Measurements from ENCODE around the gene TBC1D2. TPM values are rescaled to one million over a fixed set of nuclear protein-coding genes. Genes with fewer than 3 reads are reported as not detected.

TBC1D2 gene
- total and polyA plus RNA-seq, 2 experiments from 2014 or later = 3.7 to 6.8 TPM

DNA sequence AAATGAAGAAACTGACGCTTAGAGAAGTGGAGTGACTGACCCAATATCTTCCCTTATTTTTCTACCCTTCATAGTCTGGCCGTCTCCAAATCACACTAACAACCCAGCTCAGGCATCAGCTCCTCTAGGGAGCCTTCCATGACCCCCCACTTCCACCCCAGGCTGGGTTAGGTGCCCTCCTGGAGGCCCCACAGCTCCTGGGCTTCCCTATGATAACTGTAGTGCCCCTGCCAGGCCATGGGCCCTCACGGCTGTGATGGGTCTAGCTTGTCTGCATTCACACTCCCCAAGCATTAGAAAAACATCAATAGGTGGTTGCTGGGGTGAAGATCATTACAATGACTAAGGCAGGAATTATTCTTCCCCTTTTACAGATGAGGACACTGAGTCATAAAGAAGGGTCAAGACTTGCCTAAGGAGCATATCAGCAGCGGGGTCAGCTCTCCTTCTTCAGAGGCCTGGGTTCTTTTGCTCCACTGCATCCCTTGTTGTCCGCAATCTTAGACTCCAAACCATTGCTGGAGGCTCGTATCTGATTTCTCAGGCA, 70.4 kb downstream of the TBC1D2 start (continued):
- TF ChIP-seq, protein P1, sequence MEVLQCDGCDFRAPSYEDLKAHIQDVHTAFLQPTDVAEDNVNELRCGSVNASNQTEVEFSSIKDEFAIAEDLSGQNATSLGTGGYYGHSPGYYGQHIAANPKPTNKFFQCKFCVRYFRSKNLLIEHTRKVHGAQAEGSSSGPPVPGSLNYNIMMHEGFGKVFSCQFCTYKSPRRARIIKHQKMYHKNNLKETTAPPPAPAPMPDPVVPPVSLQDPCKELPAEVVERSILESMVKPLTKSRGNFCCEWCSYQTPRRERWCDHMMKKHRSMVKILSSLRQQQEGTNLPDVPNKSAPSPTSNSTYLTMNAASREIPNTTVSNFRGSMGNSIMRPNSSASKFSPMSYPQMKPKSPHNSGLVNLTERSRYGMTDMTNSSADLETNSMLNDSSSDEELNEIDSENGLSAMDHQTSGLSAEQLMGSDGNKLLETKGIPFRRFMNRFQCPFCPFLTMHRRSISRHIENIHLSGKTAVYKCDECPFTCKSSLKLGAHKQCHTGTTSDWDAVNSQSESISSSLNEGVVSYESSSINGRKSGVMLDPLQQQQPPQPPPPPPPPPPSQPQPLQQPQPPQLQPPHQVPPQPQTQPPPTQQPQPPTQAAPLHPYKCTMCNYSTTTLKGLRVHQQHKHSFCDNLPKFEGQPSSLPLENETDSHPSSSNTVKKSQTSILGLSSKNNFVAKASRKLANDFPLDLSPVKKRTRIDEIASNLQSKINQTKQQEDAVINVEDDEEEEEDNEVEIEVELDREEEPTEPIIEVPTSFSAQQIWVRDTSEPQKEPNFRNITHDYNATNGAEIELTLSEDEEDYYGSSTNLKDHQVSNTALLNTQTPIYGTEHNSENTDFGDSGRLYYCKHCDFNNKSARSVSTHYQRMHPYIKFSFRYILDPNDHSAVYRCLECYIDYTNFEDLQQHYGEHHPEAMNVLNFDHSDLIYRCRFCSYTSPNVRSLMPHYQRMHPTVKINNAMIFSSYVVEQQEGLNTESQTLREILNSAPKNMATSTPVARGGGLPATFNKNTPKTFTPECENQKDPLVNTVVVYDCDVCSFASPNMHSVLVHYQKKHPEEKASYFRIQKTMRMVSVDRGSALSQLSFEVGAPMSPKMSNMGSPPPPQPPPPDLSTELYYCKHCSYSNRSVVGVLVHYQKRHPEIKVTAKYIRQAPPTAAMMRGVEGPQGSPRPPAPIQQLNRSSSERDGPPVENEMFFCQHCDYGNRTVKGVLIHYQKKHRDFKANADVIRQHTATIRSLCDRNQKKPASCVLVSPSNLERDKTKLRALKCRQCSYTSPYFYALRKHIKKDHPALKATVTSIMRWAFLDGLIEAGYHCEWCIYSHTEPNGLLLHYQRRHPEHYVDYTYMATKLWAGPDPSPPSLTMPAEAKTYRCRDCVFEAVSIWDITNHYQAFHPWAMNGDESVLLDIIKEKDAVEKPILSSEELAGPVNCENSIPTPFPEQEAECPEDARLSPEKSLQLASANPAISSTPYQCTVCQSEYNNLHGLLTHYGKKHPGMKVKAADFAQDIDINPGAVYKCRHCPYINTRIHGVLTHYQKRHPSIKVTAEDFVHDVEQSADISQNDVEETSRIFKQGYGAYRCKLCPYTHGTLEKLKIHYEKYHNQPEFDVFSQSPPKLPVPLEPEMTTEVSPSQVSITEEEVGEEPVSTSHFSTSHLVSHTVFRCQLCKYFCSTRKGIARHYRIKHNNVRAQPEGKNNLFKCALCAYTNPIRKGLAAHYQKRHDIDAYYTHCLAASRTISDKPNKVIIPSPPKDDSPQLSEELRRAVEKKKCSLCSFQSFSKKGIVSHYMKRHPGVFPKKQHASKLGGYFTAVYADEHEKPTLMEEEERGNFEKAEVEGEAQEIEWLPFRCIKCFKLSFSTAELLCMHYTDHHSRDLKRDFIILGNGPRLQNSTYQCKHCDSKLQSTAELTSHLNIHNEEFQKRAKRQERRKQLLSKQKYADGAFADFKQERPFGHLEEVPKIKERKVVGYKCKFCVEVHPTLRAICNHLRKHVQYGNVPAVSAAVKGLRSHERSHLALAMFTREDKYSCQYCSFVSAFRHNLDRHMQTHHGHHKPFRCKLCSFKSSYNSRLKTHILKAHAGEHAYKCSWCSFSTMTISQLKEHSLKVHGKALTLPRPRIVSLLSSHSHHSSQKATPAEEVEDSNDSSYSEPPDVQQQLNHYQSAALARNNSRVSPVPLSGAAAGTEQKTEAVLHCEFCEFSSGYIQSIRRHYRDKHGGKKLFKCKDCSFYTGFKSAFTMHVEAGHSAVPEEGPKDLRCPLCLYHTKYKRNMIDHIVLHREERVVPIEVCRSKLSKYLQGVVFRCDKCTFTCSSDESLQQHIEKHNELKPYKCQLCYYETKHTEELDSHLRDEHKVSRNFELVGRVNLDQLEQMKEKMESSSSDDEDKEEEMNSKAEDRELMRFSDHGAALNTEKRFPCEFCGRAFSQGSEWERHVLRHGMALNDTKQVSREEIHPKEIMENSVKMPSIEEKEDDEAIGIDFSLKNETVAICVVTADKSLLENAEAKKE (CRISPR knock-in tag; IDR thresholded peaks at IDR 0.05) = no peak
- TF ChIP-seq EZH2 (IDR thresholded peaks at IDR 0.05; ENCODE audit: low read depth, unreplicated experiment) = no peak
- TF ChIP-seq NANOG (IDR thresholded peaks at IDR 0.05; ENCODE audit: borderline replicate concordance) = no peak
- TF ChIP-seq JUNB (IDR thresholded peaks at IDR 0.05; ENCODE audit: unreplicated experiment) = no peak
- TF ChIP-seq, protein P2, sequence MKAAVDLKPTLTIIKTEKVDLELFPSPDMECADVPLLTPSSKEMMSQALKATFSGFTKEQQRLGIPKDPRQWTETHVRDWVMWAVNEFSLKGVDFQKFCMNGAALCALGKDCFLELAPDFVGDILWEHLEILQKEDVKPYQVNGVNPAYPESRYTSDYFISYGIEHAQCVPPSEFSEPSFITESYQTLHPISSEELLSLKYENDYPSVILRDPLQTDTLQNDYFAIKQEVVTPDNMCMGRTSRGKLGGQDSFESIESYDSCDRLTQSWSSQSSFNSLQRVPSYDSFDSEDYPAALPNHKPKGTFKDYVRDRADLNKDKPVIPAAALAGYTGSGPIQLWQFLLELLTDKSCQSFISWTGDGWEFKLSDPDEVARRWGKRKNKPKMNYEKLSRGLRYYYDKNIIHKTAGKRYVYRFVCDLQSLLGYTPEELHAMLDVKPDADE (IDR thresholded peaks at IDR 0.05) = no peak
- TF ChIP-seq ZNF331 (CRISPR knock-in tag; IDR thresholded peaks at IDR 0.05; ENCODE audit: low read depth) = no peak

DNA sequence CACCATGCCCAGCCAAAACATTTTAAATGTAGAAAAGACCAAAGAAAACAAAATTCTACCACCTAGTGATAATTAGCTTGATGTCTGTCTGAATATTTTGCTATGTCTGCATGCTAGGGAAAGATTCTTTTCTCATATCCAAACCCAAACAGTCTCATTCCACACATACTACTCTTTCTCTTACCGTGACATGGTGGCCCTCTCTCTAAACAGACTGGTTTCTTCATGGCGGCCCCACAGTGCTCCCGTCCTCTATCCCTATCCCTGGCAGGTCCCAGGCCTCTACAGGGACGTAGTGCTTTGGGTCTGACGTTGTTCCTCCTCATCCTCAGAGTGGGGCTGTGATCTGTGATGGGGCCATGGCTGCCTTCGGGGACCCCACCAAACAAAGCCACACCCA, 71.1 kb downstream of the TBC1D2 start:
- H3K4me1 Mint-ChIP-seq = peaks cover 35% of the 10 kb centered on the region
- TF ChIP-seq STAT1 (IDR thresholded peaks at IDR 0.05; ENCODE audit: unreplicated experiment) = no peak
- TF ChIP-seq, protein P2 (IDR thresholded peaks at IDR 0.05) = no peak
- TF ChIP-seq JUNB (IDR thresholded peaks at IDR 0.05; ENCODE audit: unreplicated experiment) = no peak
- TF ChIP-seq, protein P3, sequence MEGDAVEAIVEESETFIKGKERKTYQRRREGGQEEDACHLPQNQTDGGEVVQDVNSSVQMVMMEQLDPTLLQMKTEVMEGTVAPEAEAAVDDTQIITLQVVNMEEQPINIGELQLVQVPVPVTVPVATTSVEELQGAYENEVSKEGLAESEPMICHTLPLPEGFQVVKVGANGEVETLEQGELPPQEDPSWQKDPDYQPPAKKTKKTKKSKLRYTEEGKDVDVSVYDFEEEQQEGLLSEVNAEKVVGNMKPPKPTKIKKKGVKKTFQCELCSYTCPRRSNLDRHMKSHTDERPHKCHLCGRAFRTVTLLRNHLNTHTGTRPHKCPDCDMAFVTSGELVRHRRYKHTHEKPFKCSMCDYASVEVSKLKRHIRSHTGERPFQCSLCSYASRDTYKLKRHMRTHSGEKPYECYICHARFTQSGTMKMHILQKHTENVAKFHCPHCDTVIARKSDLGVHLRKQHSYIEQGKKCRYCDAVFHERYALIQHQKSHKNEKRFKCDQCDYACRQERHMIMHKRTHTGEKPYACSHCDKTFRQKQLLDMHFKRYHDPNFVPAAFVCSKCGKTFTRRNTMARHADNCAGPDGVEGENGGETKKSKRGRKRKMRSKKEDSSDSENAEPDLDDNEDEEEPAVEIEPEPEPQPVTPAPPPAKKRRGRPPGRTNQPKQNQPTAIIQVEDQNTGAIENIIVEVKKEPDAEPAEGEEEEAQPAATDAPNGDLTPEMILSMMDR (conservative IDR thresholded peaks at IDR 0.05; ENCODE audit: low read depth in 2 of 2) = no peak
- no peak for TF ChIP-seq POLR2AphosphoS5 (IDR thresholded peaks at IDR 0.05; ENCODE audit: low read depth)
- no peak for TF ChIP-seq NANOG (IDR thresholded peaks at IDR 0.05; ENCODE audit: borderline replicate concordance)
- TF ChIP-seq EZH2 (IDR thresholded peaks at IDR 0.05; ENCODE audit: low read depth, unreplicated experiment) = no peak
- TF ChIP-seq, protein P4, sequence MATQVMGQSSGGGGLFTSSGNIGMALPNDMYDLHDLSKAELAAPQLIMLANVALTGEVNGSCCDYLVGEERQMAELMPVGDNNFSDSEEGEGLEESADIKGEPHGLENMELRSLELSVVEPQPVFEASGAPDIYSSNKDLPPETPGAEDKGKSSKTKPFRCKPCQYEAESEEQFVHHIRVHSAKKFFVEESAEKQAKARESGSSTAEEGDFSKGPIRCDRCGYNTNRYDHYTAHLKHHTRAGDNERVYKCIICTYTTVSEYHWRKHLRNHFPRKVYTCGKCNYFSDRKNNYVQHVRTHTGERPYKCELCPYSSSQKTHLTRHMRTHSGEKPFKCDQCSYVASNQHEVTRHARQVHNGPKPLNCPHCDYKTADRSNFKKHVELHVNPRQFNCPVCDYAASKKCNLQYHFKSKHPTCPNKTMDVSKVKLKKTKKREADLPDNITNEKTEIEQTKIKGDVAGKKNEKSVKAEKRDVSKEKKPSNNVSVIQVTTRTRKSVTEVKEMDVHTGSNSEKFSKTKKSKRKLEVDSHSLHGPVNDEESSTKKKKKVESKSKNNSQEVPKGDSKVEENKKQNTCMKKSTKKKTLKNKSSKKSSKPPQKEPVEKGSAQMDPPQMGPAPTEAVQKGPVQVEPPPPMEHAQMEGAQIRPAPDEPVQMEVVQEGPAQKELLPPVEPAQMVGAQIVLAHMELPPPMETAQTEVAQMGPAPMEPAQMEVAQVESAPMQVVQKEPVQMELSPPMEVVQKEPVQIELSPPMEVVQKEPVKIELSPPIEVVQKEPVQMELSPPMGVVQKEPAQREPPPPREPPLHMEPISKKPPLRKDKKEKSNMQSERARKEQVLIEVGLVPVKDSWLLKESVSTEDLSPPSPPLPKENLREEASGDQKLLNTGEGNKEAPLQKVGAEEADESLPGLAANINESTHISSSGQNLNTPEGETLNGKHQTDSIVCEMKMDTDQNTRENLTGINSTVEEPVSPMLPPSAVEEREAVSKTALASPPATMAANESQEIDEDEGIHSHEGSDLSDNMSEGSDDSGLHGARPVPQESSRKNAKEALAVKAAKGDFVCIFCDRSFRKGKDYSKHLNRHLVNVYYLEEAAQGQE (IDR thresholded peaks at IDR 0.05; ENCODE audit: unreplicated experiment) = no peak

More for the DNA sequence above, 71.1 kb downstream of the TBC1D2 start:
- H3F3A ChIP-seq (replicated peaks; ENCODE audit: low read depth) = no peaks in the 10 kb centered on the region
- Mint-ChIP-seq H3K36me3 (ENCODE audit: low read depth) (no peaks in the 10 kb centered on the region), H3K27me3 (ENCODE audit: insufficient read depth, low read depth, poor library complexity) (peaks cover 13% of the 10 kb centered on the region), H3K9me3 (no peaks in the 10 kb centered on the region), H3K4me3 (no peak overlapping the region), H3K27ac (no peak overlapping the region; the same call in 1 of the 2 replicates)
- H3K9me2 ChIP-seq (ENCODE audit: insufficient read depth) = no peaks in the 10 kb centered on the region
- no peak for DNase-seq (ENCODE audit: low spot score)
- no peak overlapping the region for H3K4me2 ChIP-seq
- no peak overlapping the region for H3K4me3 ChIP-seq
- peaks cover 42% of the 10 kb centered on the region for H3K79me2 ChIP-seq (replicated peaks; ENCODE audit: insufficient read depth)
- no peak for ATAC-seq
- no peaks in the 10 kb centered on the region for H3K27me3 ChIP-seq (ENCODE audit: insufficient read depth)
- H3K4me1 ChIP-seq (ENCODE audit: insufficient read depth) = peaks cover 4% of the 10 kb centered on the region
- H3K36me3 ChIP-seq (ENCODE audit: insufficient read depth) = no peaks in the 10 kb centered on the region; the same call in 1 of the 2 replicates
- H3K27ac ChIP-seq (ENCODE audit: low read depth) = no peak overlapping the region
- H4K20me1 ChIP-seq (replicated peaks; ENCODE audit: insufficient read depth) = peaks cover 3% of the 10 kb centered on the region; the same call in 1 of the 2 replicates
- no peak overlapping the region for H2AFZ ChIP-seq
